NCI-H2227 (cell line): ENCODE results near the gene RECK.
"Not testable (repeated sequence)": the region's sequence is repeated elsewhere in the genome, so short reads cannot be mapped to it uniquely, and the experiment has no call there.

Experiments used
- DNase-seq: peaks from one replicate; lab custom pipeline; 2025; ENCODE audit not compliant: unreplicated experiment; lab: John Stamatoyannopoulos, UW

The RECK gene

GRCh38 chr9:36036780-36037548 is at the start of gene RECK:
Gene RECK, plus strand, starts transcription at chr9:36036913. Its CDS starts 86 bp downstream, at chr9:36036999.
- DNase-seq = peak; percentile 73

GRCh38 chr9:35990155-35990554 is 46.6 kb upstream of the RECK start:
- DNase-seq = no peak

GRCh38 chr9:35993136-35993535 is 43.6 kb upstream of the RECK start:
- DNase-seq = not testable (repeated sequence)

- DNase-seq = no peak
These were observed 42.6 kb upstream of the RECK start for GRCh38 chr9:35993976-35994720.

- DNase-seq = no peak
These were observed 41.8 kb upstream of the RECK start for GRCh38 chr9:35994959-35995358.

GRCh38 chr9:35996358-35996970 is 40.2 kb upstream of the RECK start:
- DNase-seq = no peak

- DNase-seq = not testable (repeated sequence)
These were observed 39.7 kb upstream of the RECK start for GRCh38 chr9:35997016-35997415.

- no peak for DNase-seq
These were observed 38.4 kb upstream of the RECK start for GRCh38 chr9:35998333-35998732.

GRCh38 chr9:36005891-36006290 is 30.8 kb upstream of the RECK start:
- no peak for DNase-seq

GRCh38 chr9:36006549-36007315 is 30.0 kb upstream of the RECK start:
- no peak for DNase-seq

- no peak for DNase-seq
These were observed 29.4 kb upstream of the RECK start for GRCh38 chr9:36007316-36007708.

- DNase-seq = no peak
These were observed 28.9 kb upstream of the RECK start for GRCh38 chr9:36007852-36008251.

- DNase-seq = peak; percentile 65
These were observed 27.9 kb upstream of the RECK start for GRCh38 chr9:36008774-36009300.

GRCh38 chr9:36011379-36011778 is 25.3 kb upstream of the RECK start:
- DNase-seq = no peak

GRCh38 chr9:36017278-36017677 is 19.4 kb upstream of the RECK start:
- no peak for DNase-seq

- no peak for DNase-seq
These were observed 18.6 kb upstream of the RECK start for GRCh38 chr9:36018129-36018528.

- no peak for DNase-seq
These were observed 17.6 kb upstream of the RECK start for GRCh38 chr9:36018891-36019720.

- no peak for DNase-seq
These were observed 14.7 kb upstream of the RECK start for GRCh38 chr9:36021968-36022367.

- DNase-seq = peak; percentile 64
These were observed 13.3 kb upstream of the RECK start for GRCh38 chr9:36023260-36024048.
